COR-L47 (cell line): ENCODE measurements around the gene IFFO2.

Experiments
- DNase-seq: peaks from one replicate; lab custom pipeline; 2025; lab: John Stamatoyannopoulos, UW

Gene IFFO2

GRCh38 chr1:18956193-18957135 is at the start of gene IFFO2:
IFFO2 (minus strand) TSS chr1:18956676; CDS start chr1:18956332, 344 bp downstream.
- DNase-seq, result no peak

GRCh38 chr1:19006000-19006399 is 49.5 kb upstream of the IFFO2 start:
- no peak for DNase-seq

DNA sequence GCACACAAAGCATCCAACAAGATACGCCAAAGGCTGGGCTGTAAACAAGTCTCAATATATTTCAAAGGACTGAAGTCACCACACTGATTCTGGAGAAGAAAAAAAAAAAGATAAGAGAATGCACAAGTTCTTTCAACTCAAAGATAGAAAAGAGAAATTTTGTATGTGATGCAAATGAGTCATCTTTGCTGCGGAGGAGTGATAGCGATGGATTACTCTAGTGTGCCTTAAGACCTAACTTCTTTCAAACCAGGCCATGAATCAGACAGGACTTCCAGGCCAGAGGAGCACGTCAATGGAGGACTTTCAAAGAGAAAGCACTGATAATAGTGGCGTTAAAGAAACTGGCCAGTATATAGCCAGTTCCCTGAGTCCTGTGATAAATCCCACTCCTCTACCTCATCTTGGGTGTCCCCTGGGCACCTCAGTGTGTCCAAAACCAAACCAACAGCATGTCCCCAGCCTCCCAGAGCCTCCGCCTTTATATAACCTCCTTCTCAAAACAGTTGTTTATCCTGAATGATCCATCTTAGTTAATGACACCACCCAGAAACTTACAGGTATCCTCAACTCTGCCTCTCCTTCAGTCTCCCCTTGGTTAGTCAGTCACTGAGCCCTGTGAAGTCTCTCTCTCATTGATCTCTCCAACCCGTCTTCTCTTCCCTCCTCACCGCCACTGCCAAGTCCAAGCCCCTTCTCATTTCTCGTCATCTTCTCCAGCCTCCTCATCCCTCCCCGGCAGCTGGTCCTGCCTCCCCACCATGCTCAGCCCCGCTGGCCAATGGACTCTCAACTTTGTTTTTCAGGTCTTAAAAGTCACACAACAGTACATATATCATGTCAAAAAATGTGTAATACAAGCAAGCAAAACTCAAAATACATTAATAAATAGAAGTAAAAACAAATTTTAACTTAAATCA is 47.2 kb upstream of the IFFO2 start:
- DNase-seq, result no peak

- no peak for DNase-seq
These were observed 43.6 kb upstream of the IFFO2 start for GRCh38 chr1:19000065-19000464.

GRCh38 chr1:18999359-18999758 is 42.9 kb upstream of the IFFO2 start:
- DNase-seq, result no peak

DNA sequence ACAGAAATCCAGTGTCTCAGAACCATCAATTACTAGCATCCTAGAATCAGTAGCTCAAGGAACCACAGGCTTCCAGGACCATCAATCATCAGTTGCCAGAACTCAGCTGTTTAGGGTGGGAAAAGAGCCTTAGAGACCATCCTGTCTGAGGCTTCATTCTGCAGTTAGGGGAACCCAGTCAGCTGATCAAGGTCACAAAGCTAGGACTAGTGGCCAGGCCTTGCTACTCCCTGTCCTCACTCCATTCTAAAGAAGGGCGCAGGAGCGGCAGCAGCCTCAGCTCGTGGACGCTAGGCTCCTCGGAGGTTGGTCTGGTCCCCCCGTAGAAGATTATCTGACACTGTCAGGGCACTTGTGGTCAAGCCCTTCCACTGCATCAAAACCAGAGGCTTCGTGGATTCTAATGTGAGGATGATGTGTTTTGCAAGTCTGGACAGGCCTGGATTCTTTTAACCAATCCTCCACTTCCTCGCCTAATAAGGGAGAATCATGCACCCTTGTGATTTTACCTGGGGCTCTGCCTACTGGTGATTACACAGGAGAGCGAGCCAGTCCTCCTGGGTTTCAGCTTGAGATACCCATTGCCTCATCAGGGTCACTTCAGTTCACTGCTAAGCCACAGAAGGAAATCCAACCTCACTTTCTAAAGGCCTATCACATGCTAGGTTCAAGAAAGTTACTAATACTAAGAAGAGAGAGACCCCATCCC is 41.7 kb upstream of the IFFO2 start:
- no peak for DNase-seq

GRCh38 chr1:18997508-18997907 is 41.0 kb upstream of the IFFO2 start:
- no peak for DNase-seq

DNA sequence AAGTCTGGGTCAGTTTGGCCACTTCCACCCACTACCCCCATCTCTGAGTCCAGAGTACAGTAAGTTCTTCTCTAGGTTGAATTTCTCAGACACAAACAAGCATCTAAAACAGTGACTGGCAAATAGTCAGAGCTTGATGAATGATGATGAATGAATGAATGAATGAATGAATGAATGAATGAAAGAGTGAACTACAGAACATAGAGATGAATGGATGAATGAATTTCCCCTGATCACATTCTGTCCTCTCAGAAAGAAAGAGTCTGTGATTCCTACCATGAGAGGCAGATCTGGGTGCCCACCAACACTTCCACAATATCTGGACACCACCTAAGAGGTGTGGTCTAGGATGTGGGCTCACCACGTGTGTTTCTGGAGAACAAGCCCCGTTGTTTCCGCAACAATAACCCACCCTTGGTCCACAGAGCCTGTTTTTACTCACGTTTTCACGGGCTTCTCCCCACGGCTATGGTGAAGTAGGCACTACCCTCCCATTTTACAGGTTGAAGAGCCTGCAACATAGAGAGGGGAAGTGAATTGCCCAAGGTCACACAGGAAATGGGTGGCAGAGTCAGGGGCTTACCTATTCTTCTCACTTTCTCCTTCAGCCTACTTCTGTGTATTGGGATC is 40.2 kb upstream of the IFFO2 start:
- no peak for DNase-seq

DNA sequence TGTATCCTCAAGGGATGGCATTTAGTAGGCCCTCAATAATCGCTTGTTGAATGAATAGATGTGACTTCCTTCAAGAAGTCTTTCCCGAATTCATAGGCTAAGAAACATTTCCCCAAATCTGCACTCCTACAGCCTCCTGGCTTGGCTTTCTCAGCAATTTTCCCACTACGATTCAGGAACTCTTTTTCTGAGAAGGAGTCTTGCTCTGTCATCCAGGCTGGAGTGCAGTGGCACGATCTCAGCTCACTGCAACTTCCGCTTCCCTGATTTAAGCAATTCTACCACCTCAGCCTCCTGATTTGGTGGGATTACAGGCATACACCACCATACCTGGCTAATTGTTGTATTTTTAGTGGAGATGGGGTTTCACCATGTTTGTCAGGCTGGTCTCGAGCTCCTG is 37.9 kb upstream of the IFFO2 start:
- DNase-seq, result no peak

- DNase-seq, result no peak
These were observed 36.2 kb upstream of the IFFO2 start for GRCh38 chr1:18992646-18993045.

- no peak for DNase-seq
These were observed 35.1 kb upstream of the IFFO2 start for GRCh38 chr1:18991585-18991984.

GRCh38 chr1:18989896-18990295 is 33.4 kb upstream of the IFFO2 start:
- DNase-seq, result no peak

GRCh38 chr1:18989176-18989799 is 32.8 kb upstream of the IFFO2 start:
- no peak for DNase-seq

GRCh38 chr1:18981242-18981641 is 24.8 kb upstream of the IFFO2 start:
- DNase-seq, result no peak

DNA sequence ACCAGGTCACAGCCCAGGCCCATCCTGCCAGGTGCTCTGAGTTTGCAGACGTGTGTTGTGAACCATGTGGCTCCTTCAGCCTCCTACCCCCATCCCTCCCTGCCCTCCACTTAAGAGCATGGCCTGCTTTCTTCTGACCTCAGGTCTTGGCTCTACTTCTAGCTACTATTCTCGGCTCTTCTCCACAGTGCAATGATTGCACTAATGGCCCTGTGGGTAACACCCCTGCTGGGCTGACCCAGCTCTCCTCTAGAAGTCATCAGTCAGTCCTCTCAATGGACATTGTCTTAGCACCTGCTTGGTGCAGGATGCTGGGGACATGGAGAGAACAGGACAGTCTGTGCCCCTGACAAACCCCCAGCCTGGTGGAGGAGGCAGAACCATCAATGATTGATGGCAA is 22.2 kb upstream of the IFFO2 start:
- DNase-seq, result no peak

DNA sequence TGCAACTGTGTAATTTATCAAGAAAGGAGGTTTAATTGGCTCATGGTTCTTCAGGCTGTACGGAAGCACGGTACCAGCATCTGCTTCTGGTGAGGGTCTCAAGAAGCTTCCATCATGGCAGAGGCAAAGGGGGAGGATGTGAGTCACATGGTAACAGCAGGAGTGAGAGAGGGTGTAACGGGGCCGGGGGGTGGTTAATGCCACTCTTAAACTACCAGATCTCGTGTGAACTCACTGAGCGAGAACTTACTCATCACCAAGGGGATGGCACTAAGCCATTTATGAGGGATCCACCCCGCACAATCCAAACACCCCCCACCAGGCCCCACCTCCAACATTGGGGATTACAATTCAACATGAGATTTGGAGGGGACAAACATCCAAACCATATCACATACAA is 21.0 kb upstream of the IFFO2 start:
- DNase-seq, result no peak

- DNase-seq, result no peak
These were observed 19.6 kb upstream of the IFFO2 start for GRCh38 chr1:18976096-18976495.

- DNase-seq, result no peak
These were observed 18.1 kb upstream of the IFFO2 start for GRCh38 chr1:18974606-18975005.

DNA sequence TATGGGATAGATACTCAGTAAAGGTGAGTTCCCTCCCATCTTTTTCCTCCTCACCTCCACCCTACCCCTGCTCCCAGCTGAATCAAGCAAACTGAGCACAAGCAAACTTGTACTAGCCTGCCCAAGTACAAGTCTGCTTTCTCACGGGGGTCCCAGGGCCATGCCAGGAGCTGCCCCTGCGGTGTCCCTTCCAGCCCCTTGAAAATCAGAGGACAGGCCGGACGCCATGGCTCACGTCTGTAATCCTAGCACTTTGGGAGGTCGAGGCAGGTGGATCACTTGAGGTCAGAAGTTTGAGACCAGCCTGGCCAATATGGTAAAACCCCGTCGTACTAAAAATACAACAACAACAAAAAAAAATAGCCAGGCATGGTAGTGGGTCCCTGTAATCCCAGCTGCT is 17.5 kb upstream of the IFFO2 start:
- no peak for DNase-seq

GRCh38 chr1:18973446-18973955 is 17.0 kb upstream of the IFFO2 start:
- no peak for DNase-seq

GRCh38 chr1:18972991-18973390 is 16.5 kb upstream of the IFFO2 start:
- no peak for DNase-seq
